Tibial nerve (tissue), 4 donors: ENCODE results near the gene CAMK2G.

Experiments
- CTCF ChIP-seq, 5 experiments: fragments of 200-600 bp in 3 of 5; fragments of 450-650 bp in 2 of 5; sonication (generic) in 3 of 5; IDR thresholded peaks; one replicate each; pipeline ENCODE4 v1.5.1; 2016 to 2019; ENCODE audit warnings: antibody characterized with exemption in 5 of 5, mild to moderate bottlenecking in 3 of 5, moderate library complexity in 2 of 5
- EP300 ChIP-seq, 2 donors: sonication (generic); formaldehyde crosslinking; IDR thresholded peaks; one replicate each; pipeline ENCODE4 v1.6.1; 2017; ENCODE audit warnings: antibody characterized with exemption in 2 of 2, mild to moderate bottlenecking in 1 of 2
- POLR2A ChIP-seq, 2 donors: fragments of 450-650 bp; IDR thresholded peaks; one replicate each; pipeline ENCODE4 v1.6.1; 2017; ENCODE audit warnings: antibody characterized with exemption in 2 of 2, mild to moderate bottlenecking in 2 of 2, moderate library complexity in 2 of 2

- TF ChIP-seq EP300 (IDR thresholded peaks at IDR 0.05) (no peak), CTCF (IDR thresholded peaks at IDR 0.05) (no peak), POLR2A (IDR thresholded peaks at IDR 0.05) (no peak)
These were observed 46.8 kb downstream of the CAMK2G start for GRCh38 chr10:73827346-73828089.
